ENCODE measurements around the gene MSL3.

The MSL3 gene

GRCh38 chrX:11753668-11754067 lies 4.4 kb upstream of the MSL3 start:
- ATAC-seq (replicated peaks) = no peak
- H3K27me3 Mint-ChIP-seq = peaks cover 11 to 14% of the 10 kb centered on the region in 2 donors
- H3K27ac Mint-ChIP-seq = no peak overlapping the region
- no peak overlapping the region for H3K4me3 Mint-ChIP-seq
- H3K9me3 Mint-ChIP-seq = no peaks in the 10 kb centered on the region
- DNase-seq = no peak
- peaks cover 4% of the 10 kb centered on the region for H3K36me3 Mint-ChIP-seq (ENCODE audit: insufficient read depth)
- H3K4me1 Mint-ChIP-seq (ENCODE audit: low read depth in 2 of 2) = peaks cover 0 to 3% of the 10 kb centered on the region in 2 donors

- no peak for DNase-seq
- Mint-ChIP-seq H3K9me3 (no peaks in the 10 kb centered on the region), H3K36me3 (ENCODE audit: insufficient read depth) (peaks cover 12% of the 10 kb centered on the region), H3K27ac (no peak overlapping the region), H3K27me3 (peaks cover 0 to 7% of the 10 kb centered on the region in 2 donors), H3K4me3 (no peak overlapping the region), H3K4me1 (ENCODE audit: low read depth in 2 of 2) (peaks cover 0 to 6% of the 10 kb centered on the region in 2 donors)
- ATAC-seq (replicated peaks) = no peak
Observed at GRCh38 chrX:11754958-11755645, 2.9 kb upstream of the MSL3 start.

GRCh38 chrX:11755724-11756123 lies 2.3 kb upstream of the MSL3 start:
- Mint-ChIP-seq H3K27me3 (peaks cover 0 to 7% of the 10 kb centered on the region in 2 donors), H3K4me3 (no peak overlapping the region), H3K4me1 (ENCODE audit: low read depth in 2 of 2) (peaks cover 0 to 7% of the 10 kb centered on the region in 2 donors), H3K27ac (no peak overlapping the region), H3K9me3 (no peaks in the 10 kb centered on the region), H3K36me3 (ENCODE audit: insufficient read depth) (peaks cover 13% of the 10 kb centered on the region)
- ATAC-seq (replicated peaks) (no peak), DNase-seq (no peak)

- Mint-ChIP-seq H3K27ac (no peak overlapping the region), H3K9me3 (no peaks in the 10 kb centered on the region), H3K4me1 (ENCODE audit: low read depth in 2 of 2) (peaks cover 5 to 13% of the 10 kb centered on the region in 2 donors), H3K4me3 (peak overlapping the region; percentile 67 to 70), H3K27me3 (peaks cover 0 to 7% of the 10 kb centered on the region in 2 donors), H3K36me3 (ENCODE audit: insufficient read depth) (peaks cover 20% of the 10 kb centered on the region)
- ATAC-seq (replicated peaks) (no peak), DNase-seq (no peak)
Observed at GRCh38 chrX:11756354-11757318, 1.4 kb upstream of the MSL3 start.

- Mint-ChIP-seq H3K36me3 (ENCODE audit: insufficient read depth) (peaks cover 27% of the 10 kb centered on the region), H3K27ac (no peak overlapping the region), H3K27me3 (peaks cover 0 to 7% of the 10 kb centered on the region in 2 donors), H3K4me3 (peak overlapping the region; percentile 67 to 70), H3K4me1 (ENCODE audit: low read depth in 2 of 2) (peaks cover 8 to 15% of the 10 kb centered on the region in 2 donors), H3K9me3 (no peaks in the 10 kb centered on the region)
- DNase-seq (peak in 1 of 3 experiments; percentile 3), ATAC-seq (replicated peaks) (no peak)
Observed at GRCh38 chrX:11757397-11757718, 679 bp upstream of the MSL3 start.

GRCh38 chrX:11758400-11759171 lies 549 bp downstream of the MSL3 start:
- Mint-ChIP-seq H3K9me3 (no peaks in the 10 kb centered on the region), H3K36me3 (ENCODE audit: insufficient read depth) (peaks cover 40% of the 10 kb centered on the region), H3K4me3 (peak overlapping the region; percentile 88 to 97), H3K27me3 (peaks cover 0 to 4% of the 10 kb centered on the region in 2 donors), H3K27ac (peak overlapping the region; percentile 93 to 94), H3K4me1 (ENCODE audit: low read depth in 2 of 2) (peaks cover 14 to 16% of the 10 kb centered on the region in 2 donors)
- DNase-seq (peak; percentile 81 to 84 (median 82)), ATAC-seq (replicated peaks) (peak; percentile 64)

GRCh38 chrX:11759172-11759460 lies 1.1 kb downstream of the MSL3 start:
- ATAC-seq (replicated peaks) (no peak), DNase-seq (peak in 1 of 3 experiments; percentile 4)
- peaks cover 18 to 19% of the 10 kb centered on the region in 2 donors for H3K4me1 Mint-ChIP-seq (ENCODE audit: low read depth in 2 of 2)
- H3K27ac Mint-ChIP-seq = peak overlapping the region; percentile 93 to 94
- H3K4me3 Mint-ChIP-seq = peak overlapping the region; percentile 88 to 97
- peaks cover 45% of the 10 kb centered on the region for H3K36me3 Mint-ChIP-seq (ENCODE audit: insufficient read depth)
- no peaks in the 10 kb centered on the region for H3K9me3 Mint-ChIP-seq
- no peaks in the 10 kb centered on the region for H3K27me3 Mint-ChIP-seq

- peak overlapping the region; percentile 93 to 94 for H3K27ac Mint-ChIP-seq
- H3K9me3 Mint-ChIP-seq = no peaks in the 10 kb centered on the region
- H3K36me3 Mint-ChIP-seq (ENCODE audit: insufficient read depth) = peaks cover 51% of the 10 kb centered on the region
- H3K4me3 Mint-ChIP-seq = peak overlapping the region; percentile 88 to 97
- H3K4me1 Mint-ChIP-seq (ENCODE audit: low read depth in 2 of 2) = peaks cover 21 to 23% of the 10 kb centered on the region in 2 donors
- peak; percentile 52 to 57 (median 56) for DNase-seq
- peak; percentile 75 for ATAC-seq (replicated peaks)
- no peaks in the 10 kb centered on the region for H3K27me3 Mint-ChIP-seq
Observed at GRCh38 chrX:11759461-11760311, 1.6 kb downstream of the MSL3 start.

- no peak for DNase-seq
- peaks cover 55% of the 10 kb centered on the region for H3K36me3 Mint-ChIP-seq (ENCODE audit: insufficient read depth)
- no peaks in the 10 kb centered on the region for H3K9me3 Mint-ChIP-seq
- H3K4me3 Mint-ChIP-seq = peak overlapping the region; percentile 53 to 88
- no peak for ATAC-seq (replicated peaks)
- H3K4me1 Mint-ChIP-seq (ENCODE audit: low read depth in 2 of 2) = peaks cover 29% of the 10 kb centered on the region in 2 donors
- H3K27me3 Mint-ChIP-seq = no peaks in the 10 kb centered on the region
- peak overlapping the region; percentile 49 to 71 for H3K27ac Mint-ChIP-seq
Observed at GRCh38 chrX:11760958-11761357, 2.9 kb downstream of the MSL3 start.

GRCh38 chrX:11764602-11765067 lies 6.6 kb downstream of the MSL3 start:
- ATAC-seq (replicated peaks) (peak; percentile 5), DNase-seq (no peak)
- H3K36me3 Mint-ChIP-seq (ENCODE audit: insufficient read depth) = peaks cover 64% of the 10 kb centered on the region
- H3K4me3 Mint-ChIP-seq = peak overlapping the region; percentile 68 to 80
- no peaks in the 10 kb centered on the region for H3K27me3 Mint-ChIP-seq
- peaks cover 25 to 39% of the 10 kb centered on the region in 2 donors for H3K4me1 Mint-ChIP-seq (ENCODE audit: low read depth in 2 of 2)
- H3K9me3 Mint-ChIP-seq = no peaks in the 10 kb centered on the region
- H3K27ac Mint-ChIP-seq = peak overlapping the region; percentile 88 to 89

GRCh38 chrX:11765449-11765848 lies 7.4 kb downstream of the MSL3 start:
- Mint-ChIP-seq H3K9me3 (no peaks in the 10 kb centered on the region), H3K27me3 (no peaks in the 10 kb centered on the region), H3K36me3 (ENCODE audit: insufficient read depth) (peaks cover 72% of the 10 kb centered on the region), H3K27ac (peak overlapping the region in 1 of 2 donors; percentile 88), H3K4me1 (ENCODE audit: low read depth in 2 of 2) (peaks cover 25 to 41% of the 10 kb centered on the region in 2 donors), H3K4me3 (peak overlapping the region in 1 of 2 donors; percentile 68)
- ATAC-seq (replicated peaks) = no peak
- no peak for DNase-seq

GRCh38 chrX:11766487-11766886 lies 8.4 kb downstream of the MSL3 start:
- Mint-ChIP-seq H3K36me3 (ENCODE audit: insufficient read depth) (peaks cover 73% of the 10 kb centered on the region), H3K4me3 (no peak overlapping the region), H3K27ac (no peak overlapping the region), H3K27me3 (no peaks in the 10 kb centered on the region), H3K4me1 (ENCODE audit: low read depth in 2 of 2) (peaks cover 18 to 38% of the 10 kb centered on the region in 2 donors), H3K9me3 (no peaks in the 10 kb centered on the region)
- no peak for ATAC-seq (replicated peaks)
- no peak for DNase-seq

Data from effector memory CD8-positive, alpha-beta T cell (primary cell).